ENCODE results near the gene MBLAC1.

DNA sequence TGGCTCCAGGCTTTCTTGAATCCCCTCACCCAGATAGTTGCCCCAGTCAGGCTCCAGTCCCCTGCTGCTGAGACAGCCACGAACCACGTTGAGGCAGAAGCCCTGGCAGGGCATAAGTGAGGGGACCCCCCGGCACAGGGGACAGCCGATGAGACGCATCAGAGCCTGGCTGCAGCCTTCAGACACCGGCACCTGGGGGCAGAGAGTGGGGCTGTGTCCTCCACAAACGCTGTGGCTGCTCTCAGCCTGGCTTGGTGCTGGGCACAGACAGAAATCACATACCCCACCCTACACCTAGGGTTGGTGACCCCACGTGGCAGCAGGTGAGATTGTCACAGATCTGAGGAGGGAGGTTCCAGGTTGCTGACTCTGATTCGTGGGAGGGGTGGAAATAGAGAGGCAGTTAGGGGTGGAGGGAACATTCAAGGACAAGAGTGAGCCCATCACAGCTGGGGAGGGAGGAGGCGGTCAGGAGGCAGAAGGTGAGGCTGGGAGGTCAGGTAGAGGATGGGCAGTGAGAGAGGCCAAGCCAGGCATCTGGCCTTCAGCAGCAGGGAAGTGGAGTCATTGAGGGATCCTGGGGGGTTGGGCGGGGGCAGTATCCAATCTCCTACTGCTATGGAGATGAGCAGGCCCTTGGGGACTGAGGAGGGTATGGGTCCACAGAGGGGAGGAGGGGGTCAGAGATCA lies 47.2 kb downstream of the MBLAC1 start:
- TF ChIP-seq SP1 (IDR thresholded peaks at IDR 0.05) (no peak), ELF4 (IDR thresholded peaks at IDR 0.05) (no peak), HDGF (IDR thresholded peaks at IDR 0.05; ENCODE audit: borderline replicate concordance) (no peak), BHLHE40 (IDR thresholded peaks at IDR 0.05; ENCODE audit: borderline replicate concordance) (no peak), FOXA1 (IDR thresholded peaks at IDR 0.05) (no peak), FOXM1 (IDR thresholded peaks at IDR 0.05; ENCODE audit: borderline replicate concordance) (no peak), LEF1 (IDR thresholded peaks at IDR 0.05; ENCODE audit: borderline replicate concordance) (no peak), FOXK2 (IDR thresholded peaks at IDR 0.05) (no peak), NFRKB (IDR thresholded peaks at IDR 0.05) (no peak), SUZ12 (IDR thresholded peaks at IDR 0.05) (no peak), ARNT (IDR thresholded peaks at IDR 0.05) (no peak), ZNF384 (IDR thresholded peaks at IDR 0.05) (no peak)
- TF ChIP-seq, protein P1, sequence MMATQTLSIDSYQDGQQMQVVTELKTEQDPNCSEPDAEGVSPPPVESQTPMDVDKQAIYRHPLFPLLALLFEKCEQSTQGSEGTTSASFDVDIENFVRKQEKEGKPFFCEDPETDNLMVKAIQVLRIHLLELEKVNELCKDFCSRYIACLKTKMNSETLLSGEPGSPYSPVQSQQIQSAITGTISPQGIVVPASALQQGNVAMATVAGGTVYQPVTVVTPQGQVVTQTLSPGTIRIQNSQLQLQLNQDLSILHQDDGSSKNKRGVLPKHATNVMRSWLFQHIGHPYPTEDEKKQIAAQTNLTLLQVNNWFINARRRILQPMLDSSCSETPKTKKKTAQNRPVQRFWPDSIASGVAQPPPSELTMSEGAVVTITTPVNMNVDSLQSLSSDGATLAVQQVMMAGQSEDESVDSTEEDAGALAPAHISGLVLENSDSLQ (IDR thresholded peaks at IDR 0.05): no peak

All from HEK293T (cell line).